Activated CD8-positive, alpha-beta T cell treated with anti-CD3 and anti-CD28 coated beads, Interleukin-2, amount 10 ng/mL, durations not matched to agents 7 days and 5 days (primary cell): ENCODE results near the gene RFX7. TPM values are rescaled to one million over a fixed set of nuclear protein-coding genes. Genes with fewer than 3 reads are reported as not detected.
A peak's percentile ranks its signal among the peaks of the same experiment; 100 is the strongest.

Experiments
- ATAC-seq: fragments of 150-1000 bp; cut with Tn5 transposase; one replicate; pipeline ENCODE4 v1.10.0; 2021; ENCODE audit warnings: moderate library complexity
- CTCF ChIA-PET: fragments of 350-600 bp; sonication (Branson Sonifier 250); formaldehyde crosslinking; loops from one replicate; lab custom pipeline; 2021; ENCODE audit warnings: antibody characterized with exemption; lab: Charles Lee
- POLR2A ChIA-PET: fragments of 350-600 bp; sonication (Branson Sonifier 250); formaldehyde crosslinking; loops from one replicate; lab custom pipeline; 2021; ENCODE audit warnings: antibody characterized with exemption; lab: Charles Lee
- DNase-seq: peaks from one replicate; pipeline ENCODE4 v3.0.0-alpha.2; 2020
- H3K27ac Mint-ChIP-seq: one replicate; pipeline ENCODE4 v1.8.0; 2021; ENCODE audit warnings: mild to moderate bottlenecking, mixed read lengths
- H3K27me3 Mint-ChIP-seq: one replicate; pipeline ENCODE4 v1.8.0; 2021; ENCODE audit warnings: low read depth, mixed read lengths
- H3K36me3 Mint-ChIP-seq: one replicate; pipeline ENCODE4 v1.8.0; 2021; ENCODE audit warnings: low read depth, mixed read lengths
- H3K4me1 Mint-ChIP-seq: one replicate; pipeline ENCODE4 v1.8.0; 2021; ENCODE audit warnings: low read depth, mixed read lengths
- H3K4me3 Mint-ChIP-seq: one replicate; pipeline ENCODE4 v1.8.0; 2021; ENCODE audit warnings: mild to moderate bottlenecking, mixed read lengths
- H3K9me3 Mint-ChIP-seq: one replicate; pipeline ENCODE4 v1.8.0; 2022; ENCODE audit warnings: mixed read lengths; ENCODE audit not compliant: insufficient read depth
- total RNA-seq, 2 experiments: library from RNA; stranded (reverse); gene quantifications; one replicate each; pipeline ENCODE4 v1.2.3, GENCODE V29; 2021

RFX7 gene
- total RNA-seq, 2 experiments from 2014 or later, result 32.9 to 35.1 TPM

GRCh38 chr15:56252386-56252785 is 8.7 kb upstream of the RFX7 start:
- H3K36me3 Mint-ChIP-seq, result no peaks in the 10 kb centered on the region
- H3K4me1 Mint-ChIP-seq, result no peaks in the 10 kb centered on the region
- ATAC-seq (no peak), DNase-seq (no peak)
- H3K27ac Mint-ChIP-seq, result no peak overlapping the region
- no peak overlapping the region for H3K4me3 Mint-ChIP-seq
- POLR2A ChIA-PET, result interaction anchor here (0.5 kb wide), 1 partner anchor 734 kb away, joined by 3 read pairs; no protein-coding TSS in a partner anchor
- H3K27me3 Mint-ChIP-seq, result peaks cover 29% of the 10 kb centered on the region
- no peaks in the 10 kb centered on the region for H3K9me3 Mint-ChIP-seq
- CTCF ChIA-PET, result interaction anchor here (3.3 kb wide), 1 partner anchor 175 kb away, joined by 11 read pairs; no protein-coding TSS in a partner anchor

DNA sequence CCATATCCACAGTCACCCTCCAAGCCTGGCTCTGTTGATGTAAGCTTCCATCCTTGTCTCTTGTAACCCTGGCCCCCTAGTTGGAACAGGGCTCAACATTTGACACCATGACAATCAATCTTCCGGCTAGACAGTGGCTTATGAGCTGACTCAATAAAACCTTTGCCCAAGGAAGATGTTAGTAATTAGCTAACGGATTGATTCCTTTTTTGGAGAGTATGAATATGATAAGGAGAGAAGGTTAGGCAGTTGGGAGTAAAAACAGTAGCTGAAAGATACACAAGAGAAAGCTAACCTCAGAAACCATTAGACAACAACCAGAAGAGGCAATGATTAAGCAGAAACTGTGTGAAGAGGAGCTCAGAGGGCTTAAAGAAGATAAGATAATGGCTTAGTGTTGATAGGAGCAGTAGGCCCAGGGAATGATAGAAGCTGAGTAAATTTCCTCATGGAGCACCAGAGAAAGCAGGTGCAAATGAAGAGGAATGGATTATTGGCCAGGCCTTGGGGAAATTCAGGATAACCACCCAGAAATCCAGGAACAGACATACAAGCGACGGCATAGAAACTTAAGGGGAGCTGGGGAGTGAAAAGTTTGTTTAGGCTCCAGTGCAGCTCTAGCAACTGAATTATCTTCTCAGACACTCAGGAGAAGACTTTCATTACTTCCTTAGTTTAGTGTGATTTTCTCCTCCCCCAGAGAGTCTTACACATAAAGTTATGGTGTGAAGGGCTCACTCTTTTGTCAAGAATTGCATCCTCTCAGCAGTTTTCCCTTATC is 7.8 kb upstream of the RFX7 start:
- ATAC-seq (no peak), DNase-seq (no peak)
- H3K36me3 Mint-ChIP-seq, result no peaks in the 10 kb centered on the region
- ChIA-PET CTCF (interaction anchor here (1.0 to 3.3 kb wide), 2 partner anchors 176 to 204 kb away, joined by 3 to 11 read pairs; no protein-coding TSS in a partner anchor), POLR2A (no interaction called here)
- H3K9me3 Mint-ChIP-seq, result no peaks in the 10 kb centered on the region
- H3K27ac Mint-ChIP-seq, result no peak overlapping the region
- peaks cover 22% of the 10 kb centered on the region for H3K27me3 Mint-ChIP-seq
- no peaks in the 10 kb centered on the region for H3K4me1 Mint-ChIP-seq
- no peak overlapping the region for H3K4me3 Mint-ChIP-seq

- no peaks in the 10 kb centered on the region for H3K36me3 Mint-ChIP-seq
- ChIA-PET CTCF (interaction anchor here (0.6 to 3.3 kb wide), 3 partner anchors 63 to 203 kb away, joined by 3 to 11 read pairs (median 3); no protein-coding TSS in a partner anchor), POLR2A (no interaction called here)
- H3K4me1 Mint-ChIP-seq, result peaks cover 8% of the 10 kb centered on the region
- H3K4me3 Mint-ChIP-seq, result no peak overlapping the region
- no peak for DNase-seq
- peaks cover 19% of the 10 kb centered on the region for H3K27me3 Mint-ChIP-seq
- H3K9me3 Mint-ChIP-seq, result no peaks in the 10 kb centered on the region
- no peak overlapping the region for H3K27ac Mint-ChIP-seq
- no peak for ATAC-seq
These were observed 6.9 kb upstream of the RFX7 start for GRCh38 chr15:56250626-56251025.

GRCh38 chr15:56249092-56249491 is 5.4 kb upstream of the RFX7 start:
- ChIA-PET CTCF (interaction anchor here (0.7 to 1.9 kb wide), 10 partner anchors 9 to 621 kb away, joined by 3 to 21 read pairs (median 4); no protein-coding TSS in a partner anchor), POLR2A (interaction anchor here (0.9 kb wide), 1 partner anchor 178 kb away, joined by 3 read pairs; no protein-coding TSS in a partner anchor)
- H3K4me1 Mint-ChIP-seq, result peaks cover 23% of the 10 kb centered on the region
- H3K9me3 Mint-ChIP-seq, result no peaks in the 10 kb centered on the region
- no peak overlapping the region for H3K27ac Mint-ChIP-seq
- H3K27me3 Mint-ChIP-seq, result peaks cover 14% of the 10 kb centered on the region
- ATAC-seq (no peak), DNase-seq (no peak)
- no peak overlapping the region for H3K4me3 Mint-ChIP-seq
- H3K36me3 Mint-ChIP-seq, result no peaks in the 10 kb centered on the region

DNA sequence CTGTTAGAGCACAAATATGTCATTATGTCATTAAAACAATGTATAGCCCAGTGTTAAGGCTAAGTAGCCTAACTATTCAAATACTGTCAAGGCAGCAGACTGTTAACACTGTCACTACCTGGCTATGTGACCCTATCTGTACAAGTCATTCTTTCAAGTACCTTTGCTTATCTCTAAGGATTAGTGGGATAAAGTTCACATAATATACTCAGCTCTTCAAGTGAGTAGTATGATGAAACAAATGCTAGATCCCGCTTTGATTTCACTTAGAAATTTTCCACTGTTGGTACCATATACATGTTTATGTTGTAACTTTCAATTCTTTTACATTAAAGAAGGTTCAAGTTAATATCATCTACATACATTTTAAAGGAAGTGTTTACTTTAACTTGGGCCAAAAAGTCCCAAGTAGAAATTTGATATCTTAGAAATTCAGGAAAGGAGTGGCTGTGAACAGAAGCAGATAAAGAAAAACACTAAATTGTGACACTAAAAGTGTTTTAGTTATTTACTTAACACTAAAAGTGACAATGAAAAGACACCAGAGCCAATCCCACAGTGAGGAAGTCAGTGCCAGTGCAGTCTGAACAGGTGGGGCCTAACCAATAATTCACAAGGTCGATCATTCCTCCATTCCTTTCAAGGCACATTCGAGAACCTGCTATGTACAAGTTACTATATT is 4.8 kb upstream of the RFX7 start:
- Mint-ChIP-seq H3K36me3 (no peaks in the 10 kb centered on the region), H3K27ac (no peak overlapping the region), H3K27me3 (peaks cover 8% of the 10 kb centered on the region), H3K9me3 (no peaks in the 10 kb centered on the region), H3K4me1 (peaks cover 24% of the 10 kb centered on the region), H3K4me3 (no peak overlapping the region)
- POLR2A ChIA-PET, result interaction anchor here (0.9 kb wide), 1 partner anchor 179 kb away, joined by 3 read pairs; no protein-coding TSS in a partner anchor
- ATAC-seq, result no peak
- CTCF ChIA-PET, result interaction anchor here (0.7 to 1.9 kb wide), 12 partner anchors 8 to 621 kb away, joined by 3 to 21 read pairs (median 4); no protein-coding TSS in a partner anchor
- no peak for DNase-seq

GRCh38 chr15:56247266-56247665 is 3.6 kb upstream of the RFX7 start:
- peaks cover 24% of the 10 kb centered on the region for H3K4me1 Mint-ChIP-seq
- ATAC-seq (no peak), DNase-seq (no peak)
- H3K36me3 Mint-ChIP-seq, result peaks cover 3% of the 10 kb centered on the region
- CTCF ChIA-PET, result interaction anchor here (0.9 kb wide), 1 partner anchor 186 kb away, joined by 3 read pairs; no protein-coding TSS in a partner anchor
- no peak overlapping the region for H3K4me3 Mint-ChIP-seq
- POLR2A ChIA-PET, result no interaction called here
- H3K9me3 Mint-ChIP-seq, result no peaks in the 10 kb centered on the region
- H3K27me3 Mint-ChIP-seq, result peaks cover 3% of the 10 kb centered on the region
- H3K27ac Mint-ChIP-seq, result no peak overlapping the region

- peak; percentile 74 for ATAC-seq
- Mint-ChIP-seq H3K36me3 (peaks cover 3% of the 10 kb centered on the region), H3K27me3 (no peaks in the 10 kb centered on the region), H3K9me3 (no peaks in the 10 kb centered on the region), H3K27ac (peak overlapping the region; percentile 92), H3K4me3 (peak overlapping the region; percentile 88), H3K4me1 (peaks cover 28% of the 10 kb centered on the region)
- ChIA-PET POLR2A (interaction anchor here (0.7 to 1.4 kb wide), 4 partner anchors 16 to 867 kb away, joined by 3 read pairs; no protein-coding TSS in a partner anchor), CTCF (interaction anchor here (0.8 to 2.8 kb wide), 20 partner anchors 10 to 254 kb away, joined by 3 to 22 read pairs (median 4); partner anchors contain the start of genes MNS1, NEDD4 and TEX9)
- peak; percentile 91 for DNase-seq
These were observed 2.5 kb upstream of the RFX7 start for GRCh38 chr15:56245871-56246814.

DNA sequence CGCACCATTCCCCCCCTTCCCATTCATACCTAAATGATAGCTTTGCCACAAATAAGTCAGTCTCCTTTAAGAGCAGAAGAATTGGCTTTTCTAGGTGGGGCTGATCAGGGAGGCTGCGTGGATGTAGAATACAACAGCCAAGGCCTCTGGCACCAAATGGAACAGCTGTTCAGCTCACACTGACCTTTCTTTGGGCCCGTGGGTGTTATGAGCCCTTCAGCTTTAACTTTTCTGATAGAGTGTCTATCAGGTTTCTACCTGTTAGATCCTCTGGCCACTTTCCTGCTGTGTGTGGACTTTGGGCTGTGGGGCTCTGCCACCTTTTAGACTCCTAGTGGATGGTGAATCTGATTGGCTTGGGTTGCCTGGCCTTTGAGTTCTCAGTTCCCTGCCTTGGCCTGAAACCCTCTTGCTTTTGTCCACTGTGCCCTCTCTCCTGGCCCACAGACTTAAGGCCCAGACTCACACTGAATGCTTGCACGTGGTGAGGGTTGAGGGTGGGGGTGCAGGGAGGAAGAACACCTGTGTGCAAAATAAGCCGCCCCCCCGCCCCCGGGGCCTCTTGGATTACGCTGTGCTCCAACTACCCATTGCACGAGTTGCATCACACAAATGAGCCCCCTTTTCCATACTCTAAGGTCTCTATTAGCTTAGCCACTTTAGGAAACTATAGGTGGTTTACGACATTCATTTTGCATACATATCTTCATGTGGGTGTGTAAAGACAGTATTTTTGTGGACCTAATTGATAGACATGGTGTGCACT is 1.3 kb upstream of the RFX7 start:
- H3K4me1 Mint-ChIP-seq, result peaks cover 28% of the 10 kb centered on the region
- H3K36me3 Mint-ChIP-seq, result peaks cover 5% of the 10 kb centered on the region
- H3K4me3 Mint-ChIP-seq, result peak overlapping the region; percentile 88
- H3K9me3 Mint-ChIP-seq, result no peaks in the 10 kb centered on the region
- no peak for ATAC-seq
- peak; percentile 47 for DNase-seq
- H3K27me3 Mint-ChIP-seq, result no peaks in the 10 kb centered on the region
- peak overlapping the region; percentile 92 for H3K27ac Mint-ChIP-seq
- ChIA-PET POLR2A (interaction anchor here (0.6 to 1.4 kb wide), 6 partner anchors 15 to 252 kb away, joined by 3 to 5 read pairs (median 3); partner anchors contain the start of gene MNS1), CTCF (interaction anchor here (0.7 to 2.8 kb wide), 23 partner anchors 11 to 253 kb away, joined by 3 to 22 read pairs (median 4); partner anchors contain the start of genes MNS1, NEDD4 and TEX9)

- Mint-ChIP-seq H3K27ac (peak overlapping the region; percentile 92), H3K4me1 (peaks cover 32% of the 10 kb centered on the region), H3K27me3 (no peaks in the 10 kb centered on the region), H3K9me3 (no peaks in the 10 kb centered on the region), H3K4me3 (peak overlapping the region; percentile 88), H3K36me3 (peaks cover 9% of the 10 kb centered on the region)
- ATAC-seq (peak; percentile 16), DNase-seq (peak; percentile 47)
- CTCF ChIA-PET, result interaction anchor here (0.7 to 2.8 kb wide), 11 partner anchors 11 to 252 kb away, joined by 3 to 22 read pairs (median 6); partner anchors contain the start of genes MNS1 and NEDD4
- POLR2A ChIA-PET, result interaction anchor here (0.8 to 1.2 kb wide), 3 partner anchors 95 to 221 kb away, joined by 3 read pairs; partner anchors contain the start of gene MNS1
These were observed 545 bp upstream of the RFX7 start for GRCh38 chr15:56244038-56244810.
